ENCODE measurements around the gene SEC14L5.

The SEC14L5 gene

DNA sequence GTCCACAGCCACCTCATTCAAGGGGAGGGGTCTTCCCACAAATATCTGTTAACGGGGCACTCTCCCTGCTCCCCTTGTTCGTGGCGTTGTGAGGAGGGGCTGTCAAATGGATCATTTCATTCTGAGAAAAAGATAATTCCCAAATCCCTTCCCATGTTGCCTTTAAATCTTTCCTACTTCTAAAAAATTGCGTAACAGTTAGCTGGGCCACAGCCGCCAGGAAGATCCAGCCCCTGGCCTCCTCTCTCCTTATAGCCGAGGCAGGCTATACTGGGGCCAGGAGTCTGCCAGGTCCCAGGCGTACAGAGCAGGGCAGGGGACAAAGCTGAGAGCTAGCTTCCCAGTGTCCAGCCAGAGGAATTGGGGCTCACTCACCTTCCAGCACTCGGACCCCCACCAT, 107.2 kb downstream of the SEC14L5 start:
- H3K36me3 ChIP-seq (ENCODE audit: control insufficient read depth in 1 of 2, insufficient read depth in 2 of 2, low read length in 2 of 2), result no peaks in the 10 kb centered on the region
- H3K27me3 ChIP-seq (ENCODE audit: low read depth, low read length), result no peaks in the 10 kb centered on the region
- H3K9me3 ChIP-seq (ENCODE audit: control insufficient read depth in 1 of 2, low read length in 2 of 2), result no peaks in the 10 kb centered on the region
- peak overlapping the region in 1 of 2 donors; percentile 17 for H3K4me3 ChIP-seq (ENCODE audit: low read depth in 1 of 2, low read length in 2 of 2)
- H3K4me1 ChIP-seq (ENCODE audit: control insufficient read depth in 1 of 2, insufficient read depth in 2 of 2, low read length in 2 of 2), result no peaks in the 10 kb centered on the region
- H3K27ac ChIP-seq (ENCODE audit: low read length), result no peak overlapping the region

- Histone ChIP-seq H3K9me3 (ENCODE audit: control insufficient read depth in 1 of 2, low read length in 2 of 2) (no peaks in the 10 kb centered on the region), H3K27ac (ENCODE audit: low read length) (no peak within 1 kb of the TSS), H3K4me1 (ENCODE audit: control insufficient read depth in 1 of 2, insufficient read depth in 2 of 2, low read length in 2 of 2) (no peaks in the 10 kb centered on the region), H3K4me3 (ENCODE audit: low read depth in 1 of 2, low read length in 2 of 2) (peak within 1 kb of the TSS in 1 of 2 donors; percentile 17), H3K36me3 (ENCODE audit: control insufficient read depth in 1 of 2, insufficient read depth in 2 of 2, low read length in 2 of 2) (no peaks in the 10 kb centered on the region), H3K27me3 (ENCODE audit: low read depth, low read length) (no peaks in the 10 kb centered on the region)
Measured at GRCh38 chr16:5065813-5066212, 107.7 kb downstream of the SEC14L5 start, which contains the start of gene C16orf89. C16orf89 (minus strand) TSS chr16:5065956; CDS start chr16:5065908, 48 bp downstream.

DNA sequence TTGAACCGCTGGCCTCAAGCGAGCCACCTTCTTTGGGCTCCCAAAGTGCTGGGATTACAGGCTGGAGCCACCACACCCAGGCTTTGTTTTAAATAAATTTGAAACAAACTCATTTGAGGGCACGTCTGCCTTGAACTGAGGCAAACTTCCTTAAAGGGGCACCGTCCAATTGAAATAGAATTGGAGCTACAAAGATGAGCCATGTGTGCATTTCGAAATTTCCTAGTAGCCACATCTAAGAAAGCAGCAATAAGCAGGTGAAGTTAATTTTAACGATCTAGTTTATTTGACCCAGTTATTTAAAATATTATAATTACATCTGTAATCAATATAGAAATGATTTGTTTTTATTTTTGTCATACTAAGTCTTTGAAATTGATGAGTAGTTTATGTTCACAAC, 108.4 kb downstream of the SEC14L5 start:
- no peak overlapping the region for H3K27ac ChIP-seq (ENCODE audit: low read length)
- H3K9me3 ChIP-seq (ENCODE audit: control insufficient read depth in 1 of 2, low read length in 2 of 2), result no peaks in the 10 kb centered on the region
- no peaks in the 10 kb centered on the region for H3K4me1 ChIP-seq (ENCODE audit: control insufficient read depth in 1 of 2, insufficient read depth in 2 of 2, low read length in 2 of 2)
- H3K36me3 ChIP-seq (ENCODE audit: control insufficient read depth in 1 of 2, insufficient read depth in 2 of 2, low read length in 2 of 2), result no peaks in the 10 kb centered on the region
- no peaks in the 10 kb centered on the region for H3K27me3 ChIP-seq (ENCODE audit: low read depth, low read length)
- no peak overlapping the region for H3K4me3 ChIP-seq (ENCODE audit: low read depth in 1 of 2, low read length in 2 of 2)

Data from muscle layer of duodenum (tissue), 2 donors.